ENCODE results near the gene LARP1. TPM values are rescaled to one million over a fixed set of nuclear protein-coding genes. Genes with fewer than 3 reads are reported as not detected.

The LARP1 gene
- total and polyA plus RNA-seq, 2 experiments from 2014 or later = 133 to 302 TPM

DNA sequence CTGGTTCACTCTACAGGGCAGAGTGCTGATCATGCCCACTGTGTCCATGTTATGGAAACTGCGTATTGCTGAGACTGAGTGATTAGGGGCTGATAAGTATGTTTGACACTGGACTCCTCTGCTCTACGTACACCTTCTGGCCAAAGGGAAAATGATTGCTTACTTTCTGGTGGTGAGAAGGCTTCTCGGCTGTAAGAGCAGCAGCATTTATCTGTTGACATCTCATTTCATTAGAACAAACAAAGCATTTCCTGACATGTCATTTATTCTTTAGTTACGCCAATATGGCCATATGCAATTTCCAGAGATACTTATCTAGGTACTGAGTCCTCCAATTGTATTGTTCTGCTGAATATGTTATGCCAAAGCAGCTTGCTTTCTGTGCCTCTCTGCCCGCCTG lies 89.6 kb downstream of the LARP1 start:
- H3K79me2 ChIP-seq (replicated peaks; ENCODE audit: insufficient read depth) = no peaks in the 10 kb centered on the region
- DNase-seq (ENCODE audit: low spot score) (no peak), ATAC-seq (no peak)
- H3K4me1 ChIP-seq (ENCODE audit: insufficient read depth) = no peaks in the 10 kb centered on the region
- H3K36me3 ChIP-seq (ENCODE audit: insufficient read depth) = no peaks in the 10 kb centered on the region
- no peak overlapping the region for H2AFZ ChIP-seq
- Mint-ChIP-seq H3K27ac (no peak overlapping the region), H3K4me3 (no peak overlapping the region), H3K4me1 (peaks cover 6% of the 10 kb centered on the region; the same call in 2 of the 3 replicates), H3K9me3 (no peaks in the 10 kb centered on the region), H3K36me3 (ENCODE audit: low read depth) (no peaks in the 10 kb centered on the region), H3K27me3 (ENCODE audit: insufficient read depth, low read depth, poor library complexity) (peaks cover 2% of the 10 kb centered on the region)
- no peak for TF ChIP-seq STAT1 (IDR thresholded peaks at IDR 0.05; ENCODE audit: unreplicated experiment)
- TF ChIP-seq, protein P1, sequence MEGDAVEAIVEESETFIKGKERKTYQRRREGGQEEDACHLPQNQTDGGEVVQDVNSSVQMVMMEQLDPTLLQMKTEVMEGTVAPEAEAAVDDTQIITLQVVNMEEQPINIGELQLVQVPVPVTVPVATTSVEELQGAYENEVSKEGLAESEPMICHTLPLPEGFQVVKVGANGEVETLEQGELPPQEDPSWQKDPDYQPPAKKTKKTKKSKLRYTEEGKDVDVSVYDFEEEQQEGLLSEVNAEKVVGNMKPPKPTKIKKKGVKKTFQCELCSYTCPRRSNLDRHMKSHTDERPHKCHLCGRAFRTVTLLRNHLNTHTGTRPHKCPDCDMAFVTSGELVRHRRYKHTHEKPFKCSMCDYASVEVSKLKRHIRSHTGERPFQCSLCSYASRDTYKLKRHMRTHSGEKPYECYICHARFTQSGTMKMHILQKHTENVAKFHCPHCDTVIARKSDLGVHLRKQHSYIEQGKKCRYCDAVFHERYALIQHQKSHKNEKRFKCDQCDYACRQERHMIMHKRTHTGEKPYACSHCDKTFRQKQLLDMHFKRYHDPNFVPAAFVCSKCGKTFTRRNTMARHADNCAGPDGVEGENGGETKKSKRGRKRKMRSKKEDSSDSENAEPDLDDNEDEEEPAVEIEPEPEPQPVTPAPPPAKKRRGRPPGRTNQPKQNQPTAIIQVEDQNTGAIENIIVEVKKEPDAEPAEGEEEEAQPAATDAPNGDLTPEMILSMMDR (conservative IDR thresholded peaks at IDR 0.05; ENCODE audit: low read depth in 2 of 2) = no peak
- TF ChIP-seq ZNF114 (CRISPR knock-in tag; IDR thresholded peaks at IDR 0.05) = no peak
- no peak for TF ChIP-seq CREB1 (CRISPR knock-in tag; IDR thresholded peaks at IDR 0.05; ENCODE audit: low read depth)
- TF ChIP-seq ZNF331 (CRISPR knock-in tag; IDR thresholded peaks at IDR 0.05; ENCODE audit: low read depth) = no peak
- TF ChIP-seq, protein P2, sequence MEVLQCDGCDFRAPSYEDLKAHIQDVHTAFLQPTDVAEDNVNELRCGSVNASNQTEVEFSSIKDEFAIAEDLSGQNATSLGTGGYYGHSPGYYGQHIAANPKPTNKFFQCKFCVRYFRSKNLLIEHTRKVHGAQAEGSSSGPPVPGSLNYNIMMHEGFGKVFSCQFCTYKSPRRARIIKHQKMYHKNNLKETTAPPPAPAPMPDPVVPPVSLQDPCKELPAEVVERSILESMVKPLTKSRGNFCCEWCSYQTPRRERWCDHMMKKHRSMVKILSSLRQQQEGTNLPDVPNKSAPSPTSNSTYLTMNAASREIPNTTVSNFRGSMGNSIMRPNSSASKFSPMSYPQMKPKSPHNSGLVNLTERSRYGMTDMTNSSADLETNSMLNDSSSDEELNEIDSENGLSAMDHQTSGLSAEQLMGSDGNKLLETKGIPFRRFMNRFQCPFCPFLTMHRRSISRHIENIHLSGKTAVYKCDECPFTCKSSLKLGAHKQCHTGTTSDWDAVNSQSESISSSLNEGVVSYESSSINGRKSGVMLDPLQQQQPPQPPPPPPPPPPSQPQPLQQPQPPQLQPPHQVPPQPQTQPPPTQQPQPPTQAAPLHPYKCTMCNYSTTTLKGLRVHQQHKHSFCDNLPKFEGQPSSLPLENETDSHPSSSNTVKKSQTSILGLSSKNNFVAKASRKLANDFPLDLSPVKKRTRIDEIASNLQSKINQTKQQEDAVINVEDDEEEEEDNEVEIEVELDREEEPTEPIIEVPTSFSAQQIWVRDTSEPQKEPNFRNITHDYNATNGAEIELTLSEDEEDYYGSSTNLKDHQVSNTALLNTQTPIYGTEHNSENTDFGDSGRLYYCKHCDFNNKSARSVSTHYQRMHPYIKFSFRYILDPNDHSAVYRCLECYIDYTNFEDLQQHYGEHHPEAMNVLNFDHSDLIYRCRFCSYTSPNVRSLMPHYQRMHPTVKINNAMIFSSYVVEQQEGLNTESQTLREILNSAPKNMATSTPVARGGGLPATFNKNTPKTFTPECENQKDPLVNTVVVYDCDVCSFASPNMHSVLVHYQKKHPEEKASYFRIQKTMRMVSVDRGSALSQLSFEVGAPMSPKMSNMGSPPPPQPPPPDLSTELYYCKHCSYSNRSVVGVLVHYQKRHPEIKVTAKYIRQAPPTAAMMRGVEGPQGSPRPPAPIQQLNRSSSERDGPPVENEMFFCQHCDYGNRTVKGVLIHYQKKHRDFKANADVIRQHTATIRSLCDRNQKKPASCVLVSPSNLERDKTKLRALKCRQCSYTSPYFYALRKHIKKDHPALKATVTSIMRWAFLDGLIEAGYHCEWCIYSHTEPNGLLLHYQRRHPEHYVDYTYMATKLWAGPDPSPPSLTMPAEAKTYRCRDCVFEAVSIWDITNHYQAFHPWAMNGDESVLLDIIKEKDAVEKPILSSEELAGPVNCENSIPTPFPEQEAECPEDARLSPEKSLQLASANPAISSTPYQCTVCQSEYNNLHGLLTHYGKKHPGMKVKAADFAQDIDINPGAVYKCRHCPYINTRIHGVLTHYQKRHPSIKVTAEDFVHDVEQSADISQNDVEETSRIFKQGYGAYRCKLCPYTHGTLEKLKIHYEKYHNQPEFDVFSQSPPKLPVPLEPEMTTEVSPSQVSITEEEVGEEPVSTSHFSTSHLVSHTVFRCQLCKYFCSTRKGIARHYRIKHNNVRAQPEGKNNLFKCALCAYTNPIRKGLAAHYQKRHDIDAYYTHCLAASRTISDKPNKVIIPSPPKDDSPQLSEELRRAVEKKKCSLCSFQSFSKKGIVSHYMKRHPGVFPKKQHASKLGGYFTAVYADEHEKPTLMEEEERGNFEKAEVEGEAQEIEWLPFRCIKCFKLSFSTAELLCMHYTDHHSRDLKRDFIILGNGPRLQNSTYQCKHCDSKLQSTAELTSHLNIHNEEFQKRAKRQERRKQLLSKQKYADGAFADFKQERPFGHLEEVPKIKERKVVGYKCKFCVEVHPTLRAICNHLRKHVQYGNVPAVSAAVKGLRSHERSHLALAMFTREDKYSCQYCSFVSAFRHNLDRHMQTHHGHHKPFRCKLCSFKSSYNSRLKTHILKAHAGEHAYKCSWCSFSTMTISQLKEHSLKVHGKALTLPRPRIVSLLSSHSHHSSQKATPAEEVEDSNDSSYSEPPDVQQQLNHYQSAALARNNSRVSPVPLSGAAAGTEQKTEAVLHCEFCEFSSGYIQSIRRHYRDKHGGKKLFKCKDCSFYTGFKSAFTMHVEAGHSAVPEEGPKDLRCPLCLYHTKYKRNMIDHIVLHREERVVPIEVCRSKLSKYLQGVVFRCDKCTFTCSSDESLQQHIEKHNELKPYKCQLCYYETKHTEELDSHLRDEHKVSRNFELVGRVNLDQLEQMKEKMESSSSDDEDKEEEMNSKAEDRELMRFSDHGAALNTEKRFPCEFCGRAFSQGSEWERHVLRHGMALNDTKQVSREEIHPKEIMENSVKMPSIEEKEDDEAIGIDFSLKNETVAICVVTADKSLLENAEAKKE (CRISPR knock-in tag; IDR thresholded peaks at IDR 0.05) = no peak
- no peak for TF ChIP-seq NANOG (IDR thresholded peaks at IDR 0.05; ENCODE audit: borderline replicate concordance)
- TF ChIP-seq POLR2AphosphoS5 (IDR thresholded peaks at IDR 0.05; ENCODE audit: low read depth) = no peak
- TF ChIP-seq, protein P3, sequence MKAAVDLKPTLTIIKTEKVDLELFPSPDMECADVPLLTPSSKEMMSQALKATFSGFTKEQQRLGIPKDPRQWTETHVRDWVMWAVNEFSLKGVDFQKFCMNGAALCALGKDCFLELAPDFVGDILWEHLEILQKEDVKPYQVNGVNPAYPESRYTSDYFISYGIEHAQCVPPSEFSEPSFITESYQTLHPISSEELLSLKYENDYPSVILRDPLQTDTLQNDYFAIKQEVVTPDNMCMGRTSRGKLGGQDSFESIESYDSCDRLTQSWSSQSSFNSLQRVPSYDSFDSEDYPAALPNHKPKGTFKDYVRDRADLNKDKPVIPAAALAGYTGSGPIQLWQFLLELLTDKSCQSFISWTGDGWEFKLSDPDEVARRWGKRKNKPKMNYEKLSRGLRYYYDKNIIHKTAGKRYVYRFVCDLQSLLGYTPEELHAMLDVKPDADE (IDR thresholded peaks at IDR 0.05) = no peak
- TF ChIP-seq JUNB (IDR thresholded peaks at IDR 0.05; ENCODE audit: unreplicated experiment) = no peak
- no peak for TF ChIP-seq EZH2 (IDR thresholded peaks at IDR 0.05; ENCODE audit: low read depth, unreplicated experiment)
- TF ChIP-seq, protein P4, sequence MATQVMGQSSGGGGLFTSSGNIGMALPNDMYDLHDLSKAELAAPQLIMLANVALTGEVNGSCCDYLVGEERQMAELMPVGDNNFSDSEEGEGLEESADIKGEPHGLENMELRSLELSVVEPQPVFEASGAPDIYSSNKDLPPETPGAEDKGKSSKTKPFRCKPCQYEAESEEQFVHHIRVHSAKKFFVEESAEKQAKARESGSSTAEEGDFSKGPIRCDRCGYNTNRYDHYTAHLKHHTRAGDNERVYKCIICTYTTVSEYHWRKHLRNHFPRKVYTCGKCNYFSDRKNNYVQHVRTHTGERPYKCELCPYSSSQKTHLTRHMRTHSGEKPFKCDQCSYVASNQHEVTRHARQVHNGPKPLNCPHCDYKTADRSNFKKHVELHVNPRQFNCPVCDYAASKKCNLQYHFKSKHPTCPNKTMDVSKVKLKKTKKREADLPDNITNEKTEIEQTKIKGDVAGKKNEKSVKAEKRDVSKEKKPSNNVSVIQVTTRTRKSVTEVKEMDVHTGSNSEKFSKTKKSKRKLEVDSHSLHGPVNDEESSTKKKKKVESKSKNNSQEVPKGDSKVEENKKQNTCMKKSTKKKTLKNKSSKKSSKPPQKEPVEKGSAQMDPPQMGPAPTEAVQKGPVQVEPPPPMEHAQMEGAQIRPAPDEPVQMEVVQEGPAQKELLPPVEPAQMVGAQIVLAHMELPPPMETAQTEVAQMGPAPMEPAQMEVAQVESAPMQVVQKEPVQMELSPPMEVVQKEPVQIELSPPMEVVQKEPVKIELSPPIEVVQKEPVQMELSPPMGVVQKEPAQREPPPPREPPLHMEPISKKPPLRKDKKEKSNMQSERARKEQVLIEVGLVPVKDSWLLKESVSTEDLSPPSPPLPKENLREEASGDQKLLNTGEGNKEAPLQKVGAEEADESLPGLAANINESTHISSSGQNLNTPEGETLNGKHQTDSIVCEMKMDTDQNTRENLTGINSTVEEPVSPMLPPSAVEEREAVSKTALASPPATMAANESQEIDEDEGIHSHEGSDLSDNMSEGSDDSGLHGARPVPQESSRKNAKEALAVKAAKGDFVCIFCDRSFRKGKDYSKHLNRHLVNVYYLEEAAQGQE (IDR thresholded peaks at IDR 0.05; ENCODE audit: unreplicated experiment) = no peak
- TF ChIP-seq EZH2phosphoT487 (IDR thresholded peaks at IDR 0.05; ENCODE audit: unreplicated experiment) = no peak
- no peaks in the 10 kb centered on the region for H3K27me3 ChIP-seq (ENCODE audit: insufficient read depth)
- H3F3A ChIP-seq (replicated peaks; ENCODE audit: low read depth) = no peaks in the 10 kb centered on the region
- no peak overlapping the region for H3K27ac ChIP-seq (ENCODE audit: low read depth)
- H3K4me2 ChIP-seq = no peak overlapping the region
- no peak overlapping the region for H3K4me3 ChIP-seq
- no peaks in the 10 kb centered on the region for H4K20me1 ChIP-seq (replicated peaks; ENCODE audit: insufficient read depth)
- no peaks in the 10 kb centered on the region for H3K9me2 ChIP-seq (ENCODE audit: insufficient read depth)

Data from GM23338 (cell line).